NCI-H128 (cell line): ENCODE data around the gene ATF6B.
"Not testable (repeated sequence)": the region's sequence is repeated elsewhere in the genome, so short reads cannot be mapped to it uniquely, and the experiment has no call there.

Experiments used
- DNase-seq: peaks from one replicate; lab custom pipeline; 2025; ENCODE audit not compliant: unreplicated experiment; lab: John Stamatoyannopoulos, UW

ATF6B gene

GRCh38 chr6:32083812-32084768 is 44.0 kb downstream of the ATF6B start:
- no peak for DNase-seq

GRCh38 chr6:32082935-32083334 is 45.1 kb downstream of the ATF6B start:
- no peak for DNase-seq

GRCh38 chr6:32082478-32082877 is 45.6 kb downstream of the ATF6B start:
- no peak for DNase-seq

- no peak for DNase-seq
Measured at GRCh38 chr6:32081168-32081990, 46.7 kb downstream of the ATF6B start.

- no peak for DNase-seq
Measured at GRCh38 chr6:32079566-32080290, 48.3 kb downstream of the ATF6B start.

- no peak for DNase-seq
Measured at GRCh38 chr6:32076321-32076809, 51.7 kb downstream of the ATF6B start.

- no peak for DNase-seq
Measured at GRCh38 chr6:32075781-32076180, 52.3 kb downstream of the ATF6B start.

GRCh38 chr6:32074996-32075532 is 53.0 kb downstream of the ATF6B start:
- no peak for DNase-seq

GRCh38 chr6:32073613-32074012 is 54.4 kb downstream of the ATF6B start:
- no peak for DNase-seq

- DNase-seq = no peak
Measured at GRCh38 chr6:32073101-32073500, 54.9 kb downstream of the ATF6B start.

GRCh38 chr6:32070814-32071543 is 57.1 kb downstream of the ATF6B start:
- DNase-seq = no peak

- no peak for DNase-seq
Measured at GRCh38 chr6:32069878-32070515, 58.0 kb downstream of the ATF6B start.

GRCh38 chr6:32069460-32069859 is 58.6 kb downstream of the ATF6B start:
- DNase-seq = no peak

- no peak for DNase-seq
Measured at GRCh38 chr6:32068867-32069266, 59.2 kb downstream of the ATF6B start.

GRCh38 chr6:32068315-32068714 is 59.7 kb downstream of the ATF6B start:
- not testable (repeated sequence) for DNase-seq

GRCh38 chr6:32067521-32067920 is 60.5 kb downstream of the ATF6B start:
- not testable (repeated sequence) for DNase-seq
